Measurements from ENCODE around the gene PEX19.
"Not testable (repeated sequence)": the region's sequence is repeated elsewhere in the genome, so short reads cannot be mapped to it uniquely, and the experiment has no call there.

The PEX19 gene, protein sequence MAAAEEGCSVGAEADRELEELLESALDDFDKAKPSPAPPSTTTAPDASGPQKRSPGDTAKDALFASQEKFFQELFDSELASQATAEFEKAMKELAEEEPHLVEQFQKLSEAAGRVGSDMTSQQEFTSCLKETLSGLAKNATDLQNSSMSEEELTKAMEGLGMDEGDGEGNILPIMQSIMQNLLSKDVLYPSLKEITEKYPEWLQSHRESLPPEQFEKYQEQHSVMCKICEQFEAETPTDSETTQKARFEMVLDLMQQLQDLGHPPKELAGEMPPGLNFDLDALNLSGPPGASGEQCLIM

DNA sequence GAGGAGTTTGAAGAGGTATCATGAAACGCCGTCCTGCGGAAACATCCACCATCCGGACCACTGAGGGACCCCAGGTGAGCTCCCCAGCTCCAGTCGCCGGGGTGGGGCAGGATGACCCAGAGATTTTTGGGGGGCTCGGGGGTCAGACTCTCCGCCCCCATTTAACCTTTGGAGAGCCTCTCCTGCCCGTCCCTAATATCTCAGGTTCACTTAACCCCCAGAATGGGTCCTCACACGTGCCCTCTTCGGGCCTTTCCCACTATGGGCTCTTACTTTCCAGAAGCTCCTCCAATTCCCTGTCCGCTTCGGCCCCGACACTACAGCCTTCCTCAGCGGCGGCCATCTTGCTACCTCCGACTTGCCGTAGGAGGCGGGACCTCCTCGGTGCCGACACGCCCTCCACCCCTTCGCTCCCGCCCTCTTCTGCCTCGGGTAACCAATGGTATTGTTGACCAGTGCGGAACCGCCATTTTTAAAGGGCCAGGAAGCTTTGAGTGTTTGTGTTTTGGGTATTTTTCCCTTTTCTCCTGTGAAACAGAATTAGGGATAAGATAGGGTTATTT lies at the start of gene PEX19:
Gene PEX19 (minus strand): TSS at position 352 of the 563 bp plus-strand sequence. CDS start 9 bp downstream, at position 343.
- DNase-seq: peak; percentile 88

DNA sequence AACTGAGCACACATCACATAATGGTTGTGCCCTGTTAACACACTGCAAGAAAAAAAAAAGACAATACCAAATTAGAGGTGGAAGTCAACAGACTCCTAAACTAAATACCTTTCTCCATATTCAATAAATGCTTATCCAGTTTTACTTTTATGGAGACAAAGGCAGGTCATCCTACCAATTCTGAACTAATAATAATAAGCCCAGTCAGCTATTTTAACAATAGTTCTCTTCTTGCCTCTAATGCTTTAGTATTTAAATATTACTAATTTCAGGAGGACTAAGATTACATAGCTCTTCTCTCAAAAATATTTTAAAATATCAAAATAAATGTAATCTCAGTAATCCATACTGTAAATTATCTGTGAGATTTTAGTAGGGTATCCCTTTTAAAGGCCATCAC lies 47.6 kb upstream of the PEX19 start:
- DNase-seq: no peak

DNA sequence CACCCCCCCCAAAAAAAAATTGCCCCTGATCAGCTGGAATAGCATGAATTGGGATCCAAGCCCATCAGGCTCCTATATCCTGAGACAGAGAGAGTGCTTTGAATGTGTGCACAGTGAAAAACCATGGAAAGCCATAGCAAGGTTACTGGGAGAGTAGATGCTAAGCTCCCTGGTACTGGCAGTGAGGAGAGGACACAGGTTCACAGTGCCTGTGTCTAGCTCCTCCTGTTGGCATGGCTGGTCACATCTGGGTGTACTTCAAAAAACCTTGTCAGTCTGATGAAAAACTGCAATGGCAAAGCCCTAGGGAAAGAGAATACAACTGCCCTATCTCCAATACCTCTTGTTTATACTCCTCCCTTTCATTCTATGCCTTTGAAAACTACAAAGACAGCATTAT lies 45.2 kb upstream of the PEX19 start:
- DNase-seq: no peak

DNA sequence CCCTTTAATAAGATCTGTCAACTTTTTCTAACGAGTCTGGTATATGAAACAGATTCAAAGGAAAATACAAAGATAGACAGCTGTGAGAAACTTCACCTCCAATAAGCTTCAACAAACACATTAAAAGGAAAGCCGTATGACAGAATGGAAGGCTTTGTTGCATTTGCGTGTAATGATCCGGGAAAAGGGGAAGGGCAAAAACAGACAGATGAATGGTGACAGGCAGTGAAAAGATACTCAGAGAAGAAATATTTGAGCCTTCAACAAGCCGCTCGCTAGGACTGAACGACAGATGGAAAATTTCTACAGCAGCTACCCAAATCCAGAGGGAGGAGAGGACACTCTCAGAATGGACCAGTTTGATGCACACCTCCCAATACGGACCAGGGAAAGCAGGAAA lies 43.3 kb upstream of the PEX19 start:
- DNase-seq: peak; percentile 13

DNA sequence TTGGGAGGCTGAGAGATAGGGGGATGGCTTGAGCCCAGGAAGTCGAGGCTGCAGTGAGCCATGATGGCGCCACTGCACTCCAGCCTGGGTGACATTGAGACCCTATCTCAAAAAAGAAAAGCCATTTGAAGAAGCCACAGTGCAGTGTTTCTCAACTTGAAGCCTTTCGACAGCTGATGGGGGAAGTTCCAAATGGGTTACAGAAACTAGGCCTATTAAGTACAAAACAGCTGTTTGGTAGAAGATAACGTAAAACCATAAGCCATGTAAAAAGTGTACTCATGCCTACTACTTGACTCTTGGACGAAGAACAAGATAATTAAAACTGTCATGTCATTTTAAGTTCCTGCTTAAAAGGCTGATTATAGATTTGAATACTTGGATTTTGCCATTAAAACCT lies 41.5 kb upstream of the PEX19 start:
- no peak for DNase-seq

DNA sequence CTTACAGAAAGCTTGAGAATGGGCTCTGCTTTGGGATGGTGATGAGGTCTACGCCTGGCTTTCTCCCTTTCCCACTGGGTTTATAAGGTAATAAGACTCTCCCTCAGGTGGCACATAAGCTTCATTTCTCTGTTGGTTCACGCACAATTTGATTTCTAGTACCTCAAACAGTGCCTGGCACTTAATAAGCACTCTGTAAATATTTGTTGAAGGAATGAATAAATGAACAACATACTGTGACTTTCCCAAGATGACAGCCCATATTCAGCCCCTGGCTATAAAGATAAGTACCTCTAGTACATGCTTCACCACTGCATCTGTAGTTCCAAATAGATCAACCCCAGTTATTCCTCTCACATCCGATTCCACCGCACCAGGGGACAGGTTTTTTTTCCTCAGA lies 40.3 kb upstream of the PEX19 start:
- peak; percentile 48 for DNase-seq

DNA sequence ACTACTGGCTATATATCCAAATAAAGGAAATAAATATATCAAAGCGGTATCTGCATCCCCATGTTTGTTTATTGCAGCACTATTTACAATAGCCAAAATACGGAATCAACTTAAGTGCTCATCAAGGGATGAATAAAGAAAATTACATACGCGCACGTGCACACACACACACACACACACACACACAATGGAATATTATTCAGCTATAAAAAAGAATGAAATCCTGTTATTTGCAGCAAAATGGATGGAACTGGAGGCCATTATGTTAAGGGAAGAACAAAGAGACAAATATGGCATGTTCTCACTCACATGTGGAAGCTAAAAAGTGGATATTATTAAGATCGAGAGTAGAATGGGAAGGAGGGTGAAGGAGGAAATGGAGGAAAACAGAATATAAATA lies 37.9 kb upstream of the PEX19 start:
- DNase-seq: no peak

DNA sequence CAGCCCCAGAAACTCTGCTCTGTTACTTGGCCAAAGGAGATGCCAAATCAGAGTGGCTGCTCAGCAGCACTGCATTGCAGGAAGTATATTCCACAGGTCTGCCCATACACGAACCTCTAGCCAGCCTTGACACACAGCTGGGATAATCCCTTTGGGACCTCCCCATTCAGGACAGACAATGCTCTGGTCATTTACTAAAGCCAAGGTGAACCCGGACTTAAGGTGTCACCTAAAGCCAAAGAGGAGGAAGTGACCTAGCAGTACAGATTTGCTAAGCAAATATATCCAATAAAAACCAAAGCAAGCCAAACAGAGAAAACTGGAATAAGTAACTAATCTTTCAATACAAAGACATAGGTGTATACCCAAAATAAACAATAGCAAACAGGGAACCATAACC lies 30.4 kb upstream of the PEX19 start:
- no peak for DNase-seq

DNA sequence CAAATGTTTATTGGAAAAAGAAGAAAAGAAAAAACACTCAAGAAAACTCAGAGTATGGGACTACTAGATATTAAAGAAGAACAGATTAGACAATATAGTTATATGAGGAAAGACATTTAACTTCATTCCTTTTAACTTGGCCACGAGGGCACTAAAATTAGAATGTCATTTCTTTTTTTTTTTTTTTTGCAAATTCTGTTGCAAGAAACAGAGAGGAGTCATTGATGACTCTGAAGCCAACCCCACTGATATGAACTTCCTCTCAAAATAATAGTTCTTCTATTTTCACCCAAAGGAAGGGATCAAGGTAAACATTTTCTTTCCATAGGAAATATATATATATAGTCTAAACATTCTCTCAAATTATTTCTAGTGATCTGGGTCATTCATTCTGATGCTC lies 24.6 kb upstream of the PEX19 start:
- DNase-seq: no peak

DNA sequence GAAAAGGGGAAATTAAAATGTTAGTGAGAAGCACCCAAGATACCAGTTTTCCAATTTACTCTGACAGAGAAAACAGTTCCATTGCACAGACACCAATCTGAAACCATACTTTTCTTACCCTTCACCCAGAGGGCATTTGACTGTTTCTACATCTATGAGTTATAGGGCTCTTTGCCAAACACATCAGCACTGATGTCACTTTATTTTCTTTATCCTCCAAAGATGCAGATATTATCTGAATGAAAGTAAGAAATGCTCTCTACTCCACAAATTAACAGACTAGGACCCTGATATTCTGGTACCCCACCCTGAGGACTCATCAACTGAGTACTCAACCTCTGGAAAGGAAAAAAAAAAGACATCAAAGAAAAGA lies 24.2 kb upstream of the PEX19 start:
- no peak for DNase-seq

DNA sequence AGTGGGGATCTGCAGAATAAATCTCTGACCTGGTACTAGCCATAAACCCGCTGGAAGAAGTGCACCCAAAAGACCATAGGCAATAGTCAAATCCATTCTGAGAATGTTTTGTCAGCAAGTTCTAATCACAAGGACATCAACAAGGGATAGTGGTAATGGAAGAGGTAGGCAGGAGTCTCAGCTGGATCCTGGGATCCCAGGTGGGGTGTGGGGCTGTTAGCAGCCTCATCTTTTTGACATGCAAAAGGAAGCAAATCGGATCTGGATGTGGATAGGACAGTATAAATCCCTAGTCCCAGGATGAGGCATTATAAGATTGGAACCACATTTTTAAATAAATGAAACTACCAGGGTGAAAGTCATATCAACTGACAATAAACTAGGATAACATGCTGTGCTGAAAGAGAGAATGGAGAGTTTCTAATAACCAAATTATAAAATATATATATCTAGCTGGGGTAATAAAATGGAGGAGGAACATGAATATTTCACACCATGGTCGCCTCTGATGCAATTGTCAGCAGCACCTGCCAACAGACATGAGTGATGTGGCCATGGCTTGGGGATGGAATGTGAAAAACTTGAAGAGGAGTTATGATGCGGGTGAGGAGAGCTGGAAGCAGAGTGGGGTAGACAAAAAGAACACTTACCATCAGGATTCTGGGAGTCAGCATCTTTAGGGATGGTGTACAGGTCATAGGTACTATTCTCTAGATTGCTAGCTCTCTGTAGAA lies 23.7 kb upstream of the PEX19 start:
- DNase-seq: no peak

DNA sequence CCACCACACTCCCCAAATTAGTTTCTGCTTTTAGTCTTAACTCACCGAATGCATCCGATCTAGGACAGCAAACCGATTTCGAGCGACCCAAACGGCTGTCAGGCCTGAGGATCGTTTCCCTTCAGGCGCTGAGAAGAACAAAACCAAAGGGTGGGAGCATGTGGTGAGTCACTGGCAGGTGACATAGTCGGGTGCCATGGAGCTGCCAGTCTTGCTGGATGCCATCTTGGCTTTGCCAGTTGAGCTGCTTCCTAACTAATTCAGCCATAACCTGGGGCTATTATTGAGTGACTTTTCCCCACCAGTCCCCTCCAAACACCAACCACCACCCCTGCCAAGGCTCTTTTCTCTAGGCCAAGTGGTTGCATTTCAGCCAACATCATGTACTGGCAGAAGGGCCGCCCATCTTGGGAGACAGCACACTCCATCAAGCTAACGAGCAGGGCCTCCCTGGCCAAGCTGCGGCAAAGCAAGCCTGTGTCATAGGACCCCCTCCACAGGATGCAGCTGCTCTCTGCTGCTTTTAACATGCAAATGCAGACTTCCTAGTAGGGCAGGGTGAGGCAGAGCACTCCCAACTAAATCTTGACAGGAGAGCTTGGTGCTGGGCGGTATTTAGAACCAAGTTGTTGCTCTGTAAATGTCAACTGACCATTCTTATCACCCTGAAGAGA lies 22.3 kb upstream of the PEX19 start:
- DNase-seq: no peak

DNA sequence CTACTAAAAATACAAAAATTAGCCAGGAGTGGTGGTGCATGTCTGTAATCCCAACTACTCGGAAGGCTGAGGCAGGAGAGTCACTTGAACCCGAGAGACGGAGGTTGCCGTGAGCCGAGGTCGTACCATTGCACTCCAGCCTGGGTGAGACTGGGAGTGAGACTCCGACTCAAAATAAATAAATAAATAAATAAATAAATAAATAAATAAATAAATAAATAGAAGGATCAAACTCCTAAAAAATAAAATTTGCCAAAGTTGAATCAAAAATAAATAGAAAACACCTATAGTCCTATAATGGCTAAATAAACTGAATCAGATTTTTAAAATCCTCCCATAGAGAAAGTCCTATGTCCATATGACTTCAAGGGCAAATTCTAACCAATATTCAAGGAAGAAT lies 15.2 kb upstream of the PEX19 start:
- no peak for DNase-seq

DNA sequence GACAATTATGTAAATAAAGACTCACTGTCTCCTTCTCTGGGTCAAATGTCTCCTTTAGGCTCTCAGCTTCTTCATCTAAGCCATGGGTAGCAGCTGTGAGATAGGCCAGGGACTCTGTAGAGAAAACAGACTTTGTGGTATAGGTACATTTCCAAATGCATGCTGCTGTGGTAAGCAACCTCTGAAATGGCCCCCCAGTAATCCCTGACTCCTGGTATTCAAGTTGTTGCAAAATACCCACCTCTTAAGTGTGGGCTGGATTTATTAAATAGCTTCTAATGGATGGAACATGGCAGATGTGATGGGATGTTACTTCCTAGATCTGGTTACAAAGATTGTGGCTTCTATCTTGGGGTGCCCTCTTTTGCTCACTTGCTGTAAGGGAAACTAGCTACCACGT lies 11.1 kb upstream of the PEX19 start:
- no peak for DNase-seq

DNA sequence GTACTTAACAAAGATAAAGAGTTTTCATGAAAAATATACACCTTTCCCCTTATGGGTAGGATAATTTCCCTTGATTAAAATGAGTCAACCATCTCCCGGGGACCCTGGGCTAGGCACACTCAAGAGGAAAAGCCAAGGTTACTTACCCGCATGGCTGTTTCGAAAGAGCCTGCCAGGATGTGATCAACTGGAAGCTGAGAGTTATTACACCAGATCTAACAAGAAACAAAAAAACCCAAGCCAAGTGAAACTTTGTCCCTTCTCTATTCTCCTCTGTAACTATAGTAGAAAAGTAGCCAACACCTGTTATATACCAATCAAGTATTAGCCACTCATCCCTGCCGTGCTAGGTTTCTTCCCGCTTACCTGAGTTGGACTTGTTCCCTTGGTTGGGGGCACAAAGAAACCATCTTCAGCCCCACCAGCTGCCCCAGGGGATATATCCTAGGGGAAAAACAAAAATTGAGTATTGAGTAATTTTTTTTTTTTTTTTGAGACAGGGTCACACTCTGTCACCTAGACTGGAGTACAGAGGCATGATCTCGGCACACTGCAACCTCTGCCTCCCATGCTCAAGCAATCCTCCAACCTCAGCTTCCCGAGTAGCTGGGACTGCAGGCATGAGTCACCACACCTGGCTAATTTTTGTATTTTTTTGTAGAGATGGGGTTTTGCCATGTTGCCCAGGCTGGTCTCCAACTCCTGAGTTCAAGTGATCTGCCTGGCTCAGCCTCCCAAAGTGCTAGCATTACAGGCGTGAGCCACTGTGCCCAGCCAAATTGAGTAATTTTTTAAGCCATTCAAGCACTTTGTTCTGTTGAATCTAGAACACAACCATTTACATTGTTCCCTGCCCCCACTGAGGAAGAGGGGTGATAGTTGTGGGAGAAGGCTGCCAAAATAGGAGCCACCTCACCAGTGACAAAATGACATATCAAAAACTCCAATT lies 8.4 kb upstream of the PEX19 start:
- DNase-seq: no peak

DNA sequence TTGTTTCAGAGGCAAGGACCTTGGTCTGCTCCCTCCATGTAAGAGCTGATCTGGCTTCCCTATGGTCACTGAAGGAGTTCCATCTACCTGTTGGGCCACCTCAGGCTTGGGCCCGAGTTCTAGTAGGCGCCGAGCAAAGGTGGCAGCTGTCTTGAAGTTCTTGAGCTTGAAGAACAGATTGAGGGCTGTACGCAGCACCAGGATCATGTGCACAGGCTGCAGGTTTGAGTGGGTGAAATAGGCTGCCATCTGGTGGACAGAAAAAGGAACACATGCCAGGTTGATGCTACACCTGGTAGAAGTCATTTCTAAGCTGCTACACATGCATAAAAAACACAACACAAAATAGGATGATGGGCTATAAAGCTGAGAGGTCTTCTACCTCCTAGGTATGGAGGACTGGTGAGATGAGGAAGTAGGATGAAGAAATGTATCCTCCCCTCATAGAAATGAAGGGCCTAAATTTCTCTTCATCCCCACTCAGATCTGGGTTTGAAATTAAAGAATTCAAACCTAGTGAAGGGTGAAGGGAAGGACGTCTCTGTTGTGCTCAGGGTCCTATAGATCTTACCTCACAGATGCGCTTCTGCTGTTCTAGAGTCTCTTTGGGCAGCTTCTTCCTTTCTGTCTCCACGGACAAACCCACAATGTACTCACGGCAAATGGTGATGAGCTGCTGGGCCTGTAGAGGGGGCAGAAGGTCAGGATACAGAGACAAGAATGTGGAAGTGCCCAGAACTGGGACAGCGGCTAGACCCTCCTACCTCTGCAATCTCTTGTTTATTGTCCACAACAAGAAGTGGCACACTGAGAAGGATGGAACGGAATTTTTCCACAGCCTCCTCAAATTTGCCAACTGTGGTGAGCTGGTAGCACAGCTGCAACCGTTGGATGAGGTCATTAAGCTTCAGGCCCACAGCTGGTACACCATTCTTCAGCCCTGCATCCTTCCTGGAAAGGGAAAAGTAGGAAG lies 6.6 kb upstream of the PEX19 start:
- peak; percentile 79 for DNase-seq

DNA sequence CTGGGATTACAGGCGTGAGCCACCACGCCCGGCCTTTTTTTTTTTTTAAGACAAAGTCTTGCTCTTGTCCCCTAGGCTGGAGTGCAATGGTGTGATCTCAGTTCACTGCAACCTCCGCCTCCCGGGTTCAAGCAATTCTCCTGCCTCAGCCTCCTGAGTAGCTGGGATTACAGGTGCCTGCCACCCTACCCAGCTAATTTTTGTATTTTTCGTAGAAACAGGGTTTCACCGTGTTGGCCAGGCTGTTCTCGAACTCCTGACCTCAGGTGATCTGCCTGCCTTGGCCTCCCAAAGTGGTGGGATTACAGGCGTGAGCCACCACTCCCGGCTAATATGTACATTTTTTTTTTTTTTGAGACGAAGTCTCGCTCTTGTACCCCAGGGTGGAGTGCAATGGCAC lies 2.8 kb upstream of the PEX19 start:
- DNase-seq: not testable (repeated sequence)

DNA sequence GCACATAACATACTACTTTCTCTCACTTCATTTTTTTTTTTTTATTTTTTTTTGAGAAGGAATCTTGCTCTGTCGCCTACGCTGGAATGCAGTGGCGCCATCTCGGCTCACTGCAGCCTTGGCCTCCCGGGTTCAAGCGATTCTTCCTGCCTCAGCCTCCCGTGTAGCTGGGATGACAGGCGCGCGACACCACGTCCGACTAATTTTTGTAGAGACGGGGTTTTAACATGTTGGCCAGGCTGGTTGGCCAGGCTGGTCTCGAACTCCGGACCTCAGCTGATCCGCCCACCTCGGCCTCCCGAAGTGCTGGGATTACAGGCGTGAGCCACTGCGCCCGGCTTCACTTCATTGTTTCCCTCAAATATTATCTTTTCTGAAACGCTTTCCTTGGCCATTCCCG lies 573 bp upstream of the PEX19 start:
- no peak for DNase-seq

DNA sequence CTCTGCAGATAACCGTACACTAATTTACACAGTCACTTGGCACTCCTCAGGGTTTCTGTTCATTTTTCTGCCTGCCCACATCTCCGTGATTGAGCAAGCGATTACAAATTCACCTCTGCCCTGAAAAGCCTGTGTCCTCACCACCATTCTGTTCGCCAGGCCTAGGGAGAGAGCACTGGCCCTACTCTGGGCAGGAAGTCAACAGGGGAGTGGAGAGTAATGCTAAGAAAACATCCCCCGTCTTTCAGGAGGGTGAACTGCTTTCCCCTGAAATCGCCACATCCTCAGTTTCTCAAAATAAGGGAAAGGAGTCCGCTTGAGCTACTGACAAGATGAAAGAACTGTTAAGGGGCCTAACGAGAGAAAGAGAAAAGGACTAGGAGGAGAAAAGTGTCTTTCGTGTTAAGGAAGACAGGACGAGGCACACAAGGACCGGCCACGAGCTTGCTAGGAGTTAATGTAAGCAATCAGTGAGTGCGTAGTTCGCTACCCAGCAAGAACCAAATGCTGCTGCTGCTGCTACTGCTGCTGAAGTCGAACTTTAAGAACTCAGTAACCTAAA lies 632 bp downstream of the PEX19 start:
- DNase-seq: no peak

DNA sequence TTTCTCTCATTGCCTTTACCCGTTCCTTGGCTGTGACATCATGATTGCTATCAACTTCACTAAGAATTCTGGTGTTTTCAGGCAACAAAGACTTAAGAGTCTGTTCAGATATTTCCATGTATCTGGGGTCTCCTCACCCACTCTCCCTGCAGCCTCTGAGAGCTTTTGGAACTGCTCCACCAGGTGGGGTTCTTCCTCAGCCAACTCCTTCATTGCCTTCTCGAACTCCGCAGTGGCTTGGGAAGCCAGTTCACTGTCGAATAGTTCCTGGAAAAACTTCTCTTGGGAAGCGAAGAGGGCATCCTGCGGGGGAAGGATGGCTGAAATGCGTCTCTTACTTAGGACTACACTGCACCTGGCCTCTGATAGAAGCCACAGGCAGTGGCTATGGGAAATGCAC lies 2.1 kb downstream of the PEX19 start:
- DNase-seq: no peak

DNA sequence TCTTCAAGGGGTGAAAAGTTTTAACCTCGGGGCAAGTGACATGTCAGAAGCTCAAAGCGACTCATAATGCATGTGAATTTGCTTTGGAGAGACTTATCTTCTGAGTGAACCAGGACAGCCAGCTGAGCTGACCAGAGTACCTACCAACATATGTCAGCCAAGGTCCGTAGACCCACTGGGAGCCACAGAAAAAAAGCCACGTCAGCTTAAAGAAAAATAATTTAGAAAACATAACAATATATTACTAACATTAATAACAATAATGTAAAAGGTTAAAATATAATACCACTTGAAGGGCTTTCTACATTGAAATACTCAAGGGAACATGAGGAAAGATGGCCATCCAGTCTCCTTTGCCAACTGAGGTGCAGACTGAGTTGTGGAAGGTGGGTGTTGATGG lies 6.9 kb downstream of the PEX19 start:
- DNase-seq: no peak
